ENCODE measurements around the gene ABCB9.
A peak's percentile ranks its signal among the peaks of the same experiment; 100 is the strongest.
"Not testable (repeated sequence)": the region's sequence is repeated elsewhere in the genome, so short reads cannot be mapped to it uniquely, and the experiment has no call there.

Gene ABCB9

DNA sequence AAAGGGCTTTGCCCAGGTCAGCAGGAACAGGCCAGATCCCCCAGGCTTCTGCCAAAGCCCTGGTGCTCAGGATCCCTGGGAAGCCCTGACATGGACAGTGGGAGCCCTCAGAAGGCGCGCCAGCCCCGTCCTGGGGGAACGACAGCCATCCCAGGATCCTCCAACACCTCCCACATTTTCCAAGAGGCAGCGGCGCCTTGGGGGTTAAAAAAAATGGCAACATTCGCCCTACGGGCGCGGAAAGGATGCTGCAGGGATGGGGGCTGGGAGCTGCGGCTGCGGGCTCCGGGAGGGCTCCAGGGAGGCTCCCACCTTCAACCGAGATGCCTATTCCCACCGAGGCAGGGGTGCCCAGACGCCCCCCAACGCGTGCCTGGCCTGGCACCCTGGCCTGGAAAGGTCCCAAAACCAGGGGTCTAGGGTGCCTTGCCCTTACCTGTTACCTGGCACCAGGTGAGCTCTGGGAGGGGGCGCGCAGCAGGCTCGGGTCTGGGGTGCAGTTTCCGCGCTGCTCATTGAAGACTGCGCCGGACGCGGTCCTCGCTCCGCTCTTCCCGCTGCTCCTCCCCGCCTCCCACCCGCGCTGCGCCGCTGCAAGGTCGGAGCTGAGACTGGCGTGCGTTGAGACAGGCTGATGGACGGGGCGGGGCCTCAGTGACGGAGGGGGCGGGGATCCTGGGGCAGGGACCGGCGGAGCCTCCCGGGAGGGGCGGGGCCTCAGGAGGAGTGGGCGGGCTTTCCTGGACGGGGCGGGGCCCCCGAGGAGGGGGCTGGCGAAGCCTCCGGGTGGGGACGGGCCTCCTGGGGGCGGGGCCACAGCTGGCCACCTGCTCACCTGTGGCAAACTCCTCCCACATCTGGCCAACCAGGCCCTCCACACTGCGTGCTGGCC is at the start of gene ABCB9:
TSS of gene ABCB9 (minus strand) at position 613 of the 892 bp plus-strand sequence. CDS start 6,228 bp downstream, outside the sequence.
- Mint-ChIP-seq H3K4me3 (peak within 1 kb of the TSS; percentile 73), H3K27ac (no peak within 1 kb of the TSS)

DNA sequence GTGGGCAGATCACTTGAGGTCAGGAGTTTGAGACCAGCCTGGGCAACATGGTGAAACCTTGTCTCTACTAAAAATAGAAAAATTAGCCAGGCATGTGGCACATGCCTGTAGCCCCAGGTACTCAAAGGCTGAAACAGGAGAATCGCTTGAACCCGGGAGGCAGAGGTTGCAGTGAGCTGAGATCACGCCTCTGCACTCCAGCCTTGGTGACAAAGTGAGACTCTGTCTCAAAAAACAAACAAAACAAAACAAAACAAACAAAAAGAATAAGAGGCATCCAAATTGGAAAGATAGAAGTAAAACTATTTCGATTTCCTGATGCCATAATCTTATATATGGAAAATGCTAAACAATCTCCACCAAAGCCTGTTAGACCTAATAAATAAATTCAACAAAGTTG is 48.2 kb upstream of the ABCB9 start:
- ATAC-seq, H3K27me3 Mint-ChIP-seq, H3K27ac Mint-ChIP-seq, H3K4me3 Mint-ChIP-seq, H3K4me1 Mint-ChIP-seq, H3K9me3 Mint-ChIP-seq: not testable (repeated sequence)
- H3K36me3 Mint-ChIP-seq, result peaks cover 21% of the 10 kb centered on the region

More for the DNA sequence above, at the start of gene ABCB9:
- peaks cover 15% of the 10 kb centered on the region for H3K4me1 Mint-ChIP-seq
- peak; percentile 95 for ATAC-seq
- no peaks in the 10 kb centered on the region for H3K27me3 Mint-ChIP-seq
- H3K36me3 Mint-ChIP-seq, result no peaks in the 10 kb centered on the region
- no peaks in the 10 kb centered on the region for H3K9me3 Mint-ChIP-seq

DNA sequence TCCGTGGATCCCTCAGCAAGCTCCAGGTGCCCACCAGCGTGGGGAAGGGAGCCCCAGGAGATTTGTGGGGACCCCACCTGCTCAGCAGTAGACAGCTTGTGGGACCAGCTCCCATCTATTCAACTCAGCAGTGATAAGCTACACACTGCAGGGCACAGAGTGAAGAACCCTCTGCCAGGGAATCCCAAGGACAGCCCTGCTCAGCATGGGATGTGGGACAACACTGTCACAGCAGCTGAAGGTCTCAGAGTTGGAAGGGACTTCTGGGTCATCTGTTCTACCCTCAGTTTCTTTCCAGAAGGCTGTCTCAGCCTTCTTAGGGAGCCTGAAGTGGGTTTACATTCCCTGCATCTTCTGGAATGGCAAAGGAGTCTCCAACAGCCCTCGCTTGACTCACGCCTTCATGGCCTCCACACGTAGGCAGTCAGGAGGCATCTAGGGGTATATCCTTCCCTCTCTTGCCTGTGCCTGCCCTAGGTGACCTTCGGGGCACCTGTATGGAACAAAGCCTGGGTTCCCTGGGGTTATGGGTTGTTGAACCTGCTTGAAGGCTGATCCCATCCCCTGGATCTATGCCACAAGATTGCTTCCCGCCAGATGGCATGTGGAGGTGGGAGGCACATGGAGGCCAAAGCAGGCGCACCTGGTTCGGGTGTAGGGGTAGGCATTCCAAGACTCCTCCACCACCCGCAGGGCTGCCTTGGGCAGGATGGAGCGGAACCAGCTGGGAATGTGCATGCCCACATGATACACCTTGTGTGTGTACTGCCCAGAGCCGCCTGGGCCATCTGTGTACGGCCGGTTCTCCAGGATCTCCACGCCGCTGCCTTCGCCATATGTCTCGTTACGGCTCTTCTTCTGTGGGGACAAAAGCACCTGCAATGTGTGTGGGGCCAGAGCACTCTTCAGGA is 47.2 kb upstream of the ABCB9 start:
- H3K27ac Mint-ChIP-seq, result no peak overlapping the region
- no peak overlapping the region for H3K4me3 Mint-ChIP-seq
- peaks cover 21% of the 10 kb centered on the region for H3K36me3 Mint-ChIP-seq
- H3K9me3 Mint-ChIP-seq, result no peaks in the 10 kb centered on the region
- no peaks in the 10 kb centered on the region for H3K27me3 Mint-ChIP-seq
- no peak for ATAC-seq
- peaks cover 7% of the 10 kb centered on the region for H3K4me1 Mint-ChIP-seq

DNA sequence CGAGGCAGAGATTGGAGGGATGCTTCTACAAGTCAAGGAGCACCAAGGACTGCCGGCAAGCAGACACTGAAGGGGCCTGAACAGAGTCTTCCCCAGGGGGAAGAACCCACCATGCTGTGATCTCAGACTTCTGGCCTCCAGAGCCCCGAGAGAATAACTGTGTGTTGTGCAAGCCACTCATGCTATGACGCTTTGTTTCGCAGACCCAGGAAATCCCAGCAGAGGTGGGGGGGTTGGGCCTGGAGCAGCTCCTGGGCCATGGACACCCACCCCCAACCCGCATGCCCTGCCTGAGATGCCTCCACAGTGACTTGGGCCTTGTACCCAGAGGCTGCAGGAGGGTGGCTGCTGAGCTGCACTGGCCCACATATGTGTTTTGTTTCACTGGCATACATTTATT is 45.4 kb upstream of the ABCB9 start:
- ATAC-seq, result no peak
- no peak overlapping the region for H3K27ac Mint-ChIP-seq
- H3K27me3 Mint-ChIP-seq, result no peaks in the 10 kb centered on the region
- H3K9me3 Mint-ChIP-seq, result no peaks in the 10 kb centered on the region
- H3K4me3 Mint-ChIP-seq, result no peak overlapping the region
- no peaks in the 10 kb centered on the region for H3K4me1 Mint-ChIP-seq
- peaks cover 28% of the 10 kb centered on the region for H3K36me3 Mint-ChIP-seq

DNA sequence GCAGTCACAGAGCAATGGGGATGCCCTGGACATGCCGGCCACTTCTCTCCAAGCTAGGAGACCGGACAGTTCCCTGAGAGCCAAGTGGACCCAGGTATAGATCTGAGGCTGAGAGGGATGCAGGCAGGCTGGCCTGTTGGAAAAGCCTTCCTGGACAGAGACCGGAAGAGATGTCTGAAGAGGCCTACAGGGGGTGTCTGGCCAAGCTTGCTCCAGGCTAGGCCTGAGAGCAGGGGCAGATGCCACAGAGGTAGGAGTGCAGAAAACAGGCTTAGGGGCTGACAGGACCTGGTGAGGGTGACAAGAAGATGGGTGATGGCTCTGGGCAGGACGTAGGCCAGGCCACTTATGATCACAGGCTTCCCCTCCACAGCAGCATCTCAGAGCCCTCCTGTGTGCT is 44.4 kb upstream of the ABCB9 start:
- H3K9me3 Mint-ChIP-seq, result no peaks in the 10 kb centered on the region
- H3K4me3 Mint-ChIP-seq, result no peak overlapping the region
- no peak overlapping the region for H3K27ac Mint-ChIP-seq

DNA sequence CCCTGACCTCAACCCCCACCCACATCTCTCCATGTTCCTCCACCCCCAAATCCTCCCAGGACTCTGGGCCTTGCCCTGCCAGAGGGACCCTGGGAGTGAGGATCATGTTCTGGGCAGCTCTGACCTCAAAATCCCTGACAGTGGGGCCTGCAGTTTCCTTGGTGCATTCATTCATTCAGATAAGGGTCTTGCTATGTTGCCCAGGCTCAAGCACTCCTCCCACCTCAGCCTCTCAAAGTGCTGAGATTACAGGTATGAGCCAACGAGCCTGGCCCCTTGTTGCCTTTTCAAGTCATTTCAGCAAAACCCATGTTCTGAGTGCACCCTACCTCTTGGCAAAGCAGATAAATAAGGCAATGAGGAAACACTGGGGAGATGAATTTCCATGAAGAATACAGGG is 43.8 kb upstream of the ABCB9 start:
- no peaks in the 10 kb centered on the region for H3K9me3 Mint-ChIP-seq

More for the DNA sequence above, 44.4 kb upstream of the ABCB9 start:
- Mint-ChIP-seq H3K4me1 (no peaks in the 10 kb centered on the region), H3K27me3 (no peaks in the 10 kb centered on the region), H3K36me3 (peaks cover 26% of the 10 kb centered on the region)
- ATAC-seq, result no peak

DNA sequence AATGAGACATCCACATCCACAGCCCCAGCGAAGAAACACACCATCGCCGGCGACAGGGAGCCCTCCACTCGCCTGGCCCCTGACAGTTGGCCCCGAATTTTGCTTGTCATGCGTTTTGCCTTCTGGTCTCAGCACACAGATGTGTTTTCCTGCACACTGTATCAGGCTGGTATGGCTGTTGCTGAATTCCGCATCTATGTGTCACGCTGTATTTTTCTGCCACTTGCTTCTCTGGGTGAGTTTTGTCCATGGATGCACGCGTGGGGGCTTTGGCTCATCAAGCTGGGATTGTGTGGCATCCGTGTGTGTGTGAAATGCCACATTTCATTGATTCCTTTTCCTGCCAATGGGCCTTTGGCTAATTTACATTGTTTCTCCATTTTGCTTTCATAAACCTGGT is 40.7 kb upstream of the ABCB9 start:
- ATAC-seq, result no peak
- no peak overlapping the region for H3K27ac Mint-ChIP-seq
- H3K9me3 Mint-ChIP-seq, result no peaks in the 10 kb centered on the region
- no peaks in the 10 kb centered on the region for H3K27me3 Mint-ChIP-seq
- peaks cover 22% of the 10 kb centered on the region for H3K36me3 Mint-ChIP-seq
- H3K4me1 Mint-ChIP-seq, result no peaks in the 10 kb centered on the region
- no peak overlapping the region for H3K4me3 Mint-ChIP-seq

More for the DNA sequence above, 43.8 kb upstream of the ABCB9 start:
- no peak overlapping the region for H3K27ac Mint-ChIP-seq
- H3K4me1 Mint-ChIP-seq, result no peaks in the 10 kb centered on the region
- H3K36me3 Mint-ChIP-seq, result peaks cover 23% of the 10 kb centered on the region
- ATAC-seq, result no peak
- H3K27me3 Mint-ChIP-seq, result no peaks in the 10 kb centered on the region
- no peak overlapping the region for H3K4me3 Mint-ChIP-seq

DNA sequence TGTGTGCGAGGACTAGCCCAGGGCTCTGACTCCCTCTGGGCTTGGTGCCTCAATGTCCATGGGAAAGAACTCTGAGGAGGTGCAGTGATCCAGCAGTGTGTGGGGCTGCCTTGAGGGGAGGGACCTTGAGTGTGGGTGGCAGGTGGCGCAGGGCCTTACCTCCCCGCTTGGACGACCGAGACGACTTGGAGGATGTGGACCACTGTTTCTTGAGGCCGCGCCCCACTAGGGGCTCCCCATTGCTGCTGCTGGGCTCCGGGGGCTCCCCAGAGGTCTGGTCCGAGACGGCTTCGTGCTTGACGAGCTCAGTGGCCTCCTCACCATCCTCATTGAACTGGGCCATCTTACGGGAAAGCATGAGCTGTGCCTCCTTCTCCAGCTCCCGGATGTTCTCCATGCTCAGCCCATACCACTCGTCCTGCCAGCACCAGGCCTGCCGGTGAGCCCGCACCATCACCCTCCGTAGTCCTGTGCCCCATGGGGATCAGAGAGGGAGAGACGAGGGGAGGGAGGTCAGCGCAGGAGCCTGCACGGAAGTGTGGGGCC is 38.9 kb upstream of the ABCB9 start:
- no peak for ATAC-seq
- H3K4me3 Mint-ChIP-seq, result no peak overlapping the region
- H3K9me3 Mint-ChIP-seq, result no peaks in the 10 kb centered on the region
- H3K4me1 Mint-ChIP-seq, result peaks cover 3% of the 10 kb centered on the region
- no peak overlapping the region for H3K27ac Mint-ChIP-seq
- peaks cover 14% of the 10 kb centered on the region for H3K36me3 Mint-ChIP-seq
- H3K27me3 Mint-ChIP-seq, result no peaks in the 10 kb centered on the region

DNA sequence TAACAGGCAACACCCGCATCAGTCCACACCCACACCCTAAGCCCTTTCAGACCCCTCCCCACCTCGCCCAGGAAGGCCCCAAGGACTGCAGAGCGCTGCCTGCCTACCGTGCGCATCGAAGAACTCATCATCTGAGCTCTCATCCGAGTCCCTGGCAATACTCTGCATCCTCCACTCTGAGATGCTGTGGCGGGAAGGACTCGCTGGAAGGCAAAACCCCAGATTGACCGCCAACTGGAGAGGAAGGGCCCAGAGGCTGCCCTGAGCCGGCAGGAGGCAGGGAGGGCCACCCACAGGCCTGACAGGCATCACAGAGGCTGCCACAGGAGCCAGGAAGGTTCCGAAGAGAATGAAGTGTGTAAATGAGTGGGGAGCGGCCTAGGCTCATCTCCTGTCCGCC is 38.0 kb upstream of the ABCB9 start:
- H3K4me3 Mint-ChIP-seq, result no peak overlapping the region
- peaks cover 9% of the 10 kb centered on the region for H3K4me1 Mint-ChIP-seq
- H3K27me3 Mint-ChIP-seq, result no peaks in the 10 kb centered on the region
- H3K27ac Mint-ChIP-seq, result no peak overlapping the region
- H3K36me3 Mint-ChIP-seq, result peaks cover 14% of the 10 kb centered on the region
- ATAC-seq, result no peak
- no peaks in the 10 kb centered on the region for H3K9me3 Mint-ChIP-seq

DNA sequence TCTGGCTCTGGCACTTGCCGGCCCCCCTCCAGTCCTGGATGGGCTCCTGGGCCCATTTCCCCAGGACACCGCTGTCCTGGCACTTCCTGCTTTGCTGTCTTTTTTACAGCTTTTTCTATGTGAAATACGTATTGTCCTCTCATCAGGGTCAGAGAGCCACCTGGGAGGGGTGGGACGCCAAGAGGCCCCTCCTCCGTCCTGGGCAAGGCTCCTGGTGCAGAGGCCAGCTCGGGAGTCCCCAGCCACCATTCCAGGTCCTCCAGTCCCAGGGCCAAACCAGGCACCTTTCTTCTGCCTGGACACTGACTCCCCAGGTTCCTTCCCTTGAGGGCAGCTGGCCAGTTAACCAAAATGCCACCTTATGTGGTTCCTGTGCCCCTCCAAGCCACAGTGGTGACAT is 37.0 kb upstream of the ABCB9 start:
- Mint-ChIP-seq H3K27ac (no peak overlapping the region), H3K36me3 (peaks cover 14% of the 10 kb centered on the region), H3K4me3 (no peak overlapping the region), H3K9me3 (no peaks in the 10 kb centered on the region), H3K4me1 (peaks cover 9% of the 10 kb centered on the region), H3K27me3 (no peaks in the 10 kb centered on the region)
- ATAC-seq, result no peak

DNA sequence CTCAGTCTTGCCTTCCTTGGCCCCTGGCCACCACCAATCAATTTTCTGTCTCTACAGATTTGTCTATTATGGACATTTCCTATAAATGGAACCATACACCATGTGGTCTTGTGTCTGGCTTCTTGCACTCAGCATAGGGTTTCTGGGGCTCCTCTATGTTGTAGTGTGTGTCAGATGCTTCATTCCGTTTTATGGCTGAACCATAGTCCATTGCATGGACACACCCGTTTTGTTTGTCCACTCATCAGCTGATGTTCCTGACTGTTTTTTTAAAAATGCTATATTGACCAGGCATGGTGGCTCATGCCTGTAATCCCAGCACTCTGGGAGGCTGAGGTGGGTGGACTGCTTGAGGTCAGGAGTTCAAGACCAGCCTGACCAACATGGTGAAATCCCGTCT is 35.2 kb upstream of the ABCB9 start:
- H3K27ac Mint-ChIP-seq, result no peak overlapping the region
- no peak overlapping the region for H3K4me3 Mint-ChIP-seq
- no peaks in the 10 kb centered on the region for H3K9me3 Mint-ChIP-seq
- no peaks in the 10 kb centered on the region for H3K27me3 Mint-ChIP-seq
- H3K36me3 Mint-ChIP-seq, result peaks cover 7% of the 10 kb centered on the region
- peaks cover 9% of the 10 kb centered on the region for H3K4me1 Mint-ChIP-seq
- ATAC-seq, result no peak

DNA sequence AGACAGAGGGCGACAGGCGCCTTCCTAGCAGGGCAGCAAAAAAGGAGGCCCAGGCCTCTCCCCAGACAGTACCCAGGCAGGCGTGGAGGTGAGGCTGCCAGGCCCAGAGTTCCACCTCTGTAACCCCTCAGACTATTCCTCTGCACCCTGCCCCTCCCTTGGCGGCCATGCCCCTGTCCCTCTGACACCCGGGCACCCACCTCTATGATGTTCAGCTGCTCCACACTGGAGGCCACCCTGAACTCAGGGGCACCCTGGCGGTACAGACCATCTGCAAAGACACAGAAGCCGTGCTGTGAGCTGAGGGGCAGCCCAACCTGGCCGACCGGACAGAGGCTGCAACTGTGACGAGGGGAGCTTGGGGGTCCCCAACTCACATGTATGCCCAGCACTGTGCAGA is 34.3 kb upstream of the ABCB9 start:
- peaks cover 9% of the 10 kb centered on the region for H3K4me1 Mint-ChIP-seq

DNA sequence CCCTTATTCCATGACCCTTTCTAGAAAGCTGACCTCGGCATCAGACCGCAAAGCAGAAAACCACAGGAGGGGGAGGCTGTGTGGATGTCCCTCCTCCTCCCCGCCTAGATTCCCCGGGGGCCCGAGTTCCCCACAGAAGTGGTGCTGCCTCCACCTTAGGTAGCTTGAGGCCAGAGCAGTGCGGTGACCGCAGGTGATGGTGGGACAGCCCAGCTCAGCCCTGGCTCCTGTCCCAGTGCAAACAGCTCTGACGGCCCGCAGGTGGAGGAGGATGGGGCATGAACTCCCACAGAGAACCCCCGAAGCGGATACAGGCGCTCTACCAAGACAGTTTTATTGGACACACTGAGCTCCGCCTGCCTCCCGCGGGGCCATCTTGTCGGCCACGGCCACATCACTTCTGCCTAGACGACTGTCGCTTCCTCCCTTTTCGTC is 33.7 kb upstream of the ABCB9 start:
- ATAC-seq, result peak; percentile 54
- no peak overlapping the region for H3K27ac Mint-ChIP-seq
- H3K4me1 Mint-ChIP-seq, result peaks cover 9% of the 10 kb centered on the region
- peaks cover 7% of the 10 kb centered on the region for H3K36me3 Mint-ChIP-seq
- no peaks in the 10 kb centered on the region for H3K9me3 Mint-ChIP-seq
- no peaks in the 10 kb centered on the region for H3K27me3 Mint-ChIP-seq
- H3K4me3 Mint-ChIP-seq, result no peak overlapping the region

More for the DNA sequence above, 34.3 kb upstream of the ABCB9 start:
- Mint-ChIP-seq H3K9me3 (no peaks in the 10 kb centered on the region), H3K27ac (no peak overlapping the region), H3K4me3 (no peak overlapping the region), H3K36me3 (peaks cover 7% of the 10 kb centered on the region), H3K27me3 (no peaks in the 10 kb centered on the region)
- no peak for ATAC-seq

DNA sequence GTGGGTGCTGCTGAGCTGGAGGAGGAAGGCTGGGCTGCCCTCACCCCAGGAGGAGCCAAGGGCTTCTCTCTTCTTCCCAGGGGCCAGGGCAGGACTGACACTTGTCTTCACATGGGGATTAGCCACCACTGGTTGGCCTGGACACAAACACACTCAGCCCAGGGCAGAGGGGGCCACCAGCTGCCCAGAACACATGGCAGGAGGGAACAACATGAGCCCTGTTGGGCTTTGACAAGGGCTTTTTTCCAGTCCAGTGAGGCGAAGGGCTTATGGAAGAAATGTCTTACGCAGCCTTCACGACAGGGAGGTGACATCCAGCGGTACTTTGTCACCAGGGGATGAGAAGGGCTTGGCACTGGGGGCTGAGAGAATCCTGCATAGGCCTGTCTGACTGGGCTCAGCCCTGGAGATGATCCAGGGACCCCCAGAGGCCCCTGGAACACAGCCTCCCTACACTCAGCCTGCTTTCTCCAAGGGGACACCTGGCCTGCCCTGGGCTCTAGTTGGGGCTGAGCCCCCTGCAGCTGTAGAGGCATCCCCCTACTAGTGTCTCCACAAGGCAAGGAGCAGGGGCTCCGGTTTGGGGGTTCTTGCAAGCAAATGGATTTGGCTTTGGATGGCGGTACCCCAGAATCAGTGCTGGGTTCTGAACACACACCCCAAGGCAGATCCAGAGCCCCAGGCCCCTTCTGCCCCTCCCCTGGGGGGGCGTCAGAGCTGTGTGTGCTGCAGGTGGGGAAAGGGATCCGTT is 33.1 kb upstream of the ABCB9 start:
- H3K27me3 Mint-ChIP-seq, result no peaks in the 10 kb centered on the region
- H3K27ac Mint-ChIP-seq, result no peak overlapping the region
- H3K4me3 Mint-ChIP-seq, result no peak overlapping the region
- no peak for ATAC-seq
- H3K9me3 Mint-ChIP-seq, result no peaks in the 10 kb centered on the region
- peaks cover 12% of the 10 kb centered on the region for H3K4me1 Mint-ChIP-seq
- peaks cover 3% of the 10 kb centered on the region for H3K36me3 Mint-ChIP-seq

DNA sequence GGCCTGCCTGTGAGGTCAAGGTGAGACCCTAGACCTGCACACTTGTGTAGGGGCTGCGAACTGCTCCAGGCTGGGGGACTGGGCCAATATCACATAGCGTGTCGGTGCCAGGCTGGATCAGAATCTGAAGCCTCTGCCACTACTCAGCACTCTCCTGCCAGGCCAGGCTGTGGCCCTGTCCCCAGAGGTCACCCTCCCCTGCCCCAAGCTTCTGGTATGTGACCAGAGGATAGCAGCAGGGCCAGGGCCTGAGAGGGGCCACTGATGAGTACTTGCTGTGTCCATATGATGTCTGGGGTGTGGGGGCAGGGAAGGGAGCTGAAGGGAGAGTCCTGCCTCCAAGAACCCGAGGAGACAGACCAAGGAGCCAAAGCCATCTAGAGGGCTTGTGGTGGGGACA is 32.1 kb upstream of the ABCB9 start:
- Mint-ChIP-seq H3K27ac (no peak overlapping the region), H3K36me3 (no peaks in the 10 kb centered on the region), H3K9me3 (no peaks in the 10 kb centered on the region), H3K4me1 (peaks cover 22% of the 10 kb centered on the region), H3K4me3 (no peak overlapping the region), H3K27me3 (no peaks in the 10 kb centered on the region)
- ATAC-seq, result no peak

Data from stimulated activated memory B cell treated with anti-CD40 and anti-IgM and Interleukin-4, amounts not matched to agents 10 μg/mL and 1 μg/mL and 100 μg/mL, for 72 hours (primary cell).